Fibroblast of lung (primary cell): ENCODE measurements around the gene TGM4. TPM values are rescaled to one million over a fixed set of nuclear protein-coding genes. Genes with fewer than 3 reads are reported as not detected.
A peak's percentile ranks its signal among the peaks of the same experiment; 100 is the strongest.

Experiments used
- DNase-seq, 2 donors: peaks; one replicate each; pipeline versions ENCODE4 v3.0.0 to v3.0.0-alpha.2; 2010; ENCODE audit warnings: low read depth in 2 of 2
- H2AFZ ChIP-seq: 2 replicates; pipeline ENCODE4 v1.5.1; 2012; ENCODE audit warnings: low read length, control low read depth, inconsistent platforms
- H3K27ac ChIP-seq: 2 replicates; pipeline ENCODE4 v1.5.1; 2011; ENCODE audit warnings: low read length, control low read depth; ENCODE audit not compliant: insufficient read depth
- H3K27me3 ChIP-seq: 2 replicates; pipeline ENCODE4 v1.5.1; 2011; ENCODE audit warnings: mild to moderate bottlenecking, low read length; ENCODE audit not compliant: control insufficient read depth, insufficient read depth
- H3K36me3 ChIP-seq: 2 replicates; pipeline ENCODE4 v1.5.1; 2011; ENCODE audit warnings: low read length; ENCODE audit not compliant: control insufficient read depth, insufficient read depth
- H3K4me1 ChIP-seq: 2 replicates; pipeline ENCODE4 v1.5.1; 2011; ENCODE audit warnings: low read length; ENCODE audit not compliant: control insufficient read depth, insufficient read depth; ENCODE audit errors: extremely low read depth
- H3K4me2 ChIP-seq: 2 replicates; pipeline ENCODE4 v1.5.1; 2011; ENCODE audit warnings: low read length, control low read depth; ENCODE audit not compliant: insufficient read depth; ENCODE audit errors: extremely low read depth
- H3K4me3 ChIP-seq, 4 experiments: fragments of 200-600 bp in 1 of 4; sonication (generic) in 1 of 4; replicated peaks in 1 of 4; 2 replicates each; pipeline ENCODE4 v1.5.1; 2011 to 2016; ENCODE audit warnings: low read length in 4 of 4, low read depth in 3 of 4, mild to moderate bottlenecking in 3 of 4, control low read depth in 2 of 4, inconsistent platforms in 1 of 4, mixed read lengths in 1 of 4; ENCODE audit not compliant: insufficient read depth in 1 of 4; ENCODE audit errors: control extremely low read depth in 1 of 4
- H3K79me2 ChIP-seq: 2 replicates; pipeline ENCODE4 v1.5.1; 2012; ENCODE audit warnings: mild to moderate bottlenecking, low read length, inconsistent platforms; ENCODE audit not compliant: control insufficient read depth, insufficient read depth
- H3K9ac ChIP-seq: 2 replicates; pipeline ENCODE4 v1.5.1; 2011; ENCODE audit warnings: mild to moderate bottlenecking, low read length, control low read depth; ENCODE audit not compliant: insufficient read depth
- H3K9me3 ChIP-seq: 2 replicates; pipeline ENCODE4 v1.5.1; 2012; ENCODE audit warnings: low read depth, low read length; ENCODE audit not compliant: control insufficient read depth, insufficient read depth
- H4K20me1 ChIP-seq: 2 replicates; pipeline ENCODE4 v1.5.1; 2011; ENCODE audit warnings: low read length; ENCODE audit not compliant: control insufficient read depth, insufficient read depth; ENCODE audit errors: extremely low read depth
- CTCF ChIP-seq, 2 donors: IDR thresholded peaks in 1 of 2; conservative IDR thresholded peaks in 1 of 2; 1 replicate in 1 of 2; 2 replicates in 1 of 2; pipeline ENCODE4 v1.5.1; 2011 to 2012; ENCODE audit warnings: low read length in 2 of 2, control low read depth in 1 of 2, inconsistent platforms in 1 of 2, low read depth in 1 of 2, mild to moderate bottlenecking in 1 of 2
- EZH2 ChIP-seq: IDR thresholded peaks from 2 replicates; pipeline ENCODE4 v1.5.1; 2012; ENCODE audit warnings: low read length, control low read depth, mild to moderate bottlenecking; ENCODE audit errors: missing control alignments
- polyA plus RNA-seq, 2 donors: library from polyadenylated mRNA; depleted of rRNA in 1 of 2; stranded (reverse) in 1 of 2; unstranded in 1 of 2; fragments of >200 nt; gene quantifications; 2 replicates each; pipeline ENCODE4 v1.2.1, GENCODE V29; 2011 to 2012; ENCODE audit warnings: missing spikeins in 1 of 2
- total RNA-seq: library from RNA; depleted of rRNA; stranded (reverse); fragments of >200 nt; gene quantifications from 2 replicates; pipeline ENCODE4 v1.2.1, GENCODE V29; 2014

Gene TGM4
- total and polyA plus RNA-seq, 2 donors (not counting 1 experiment from before 2014, with no cell fraction given) = not detected

GRCh38 chr3:44905446-44906157, 31.2 kb downstream of the TGM4 start:
- TF ChIP-seq EZH2 (no peak), CTCF (conservative IDR thresholded peaks at IDR 0.05 in 1 of 2, IDR thresholded peaks at IDR 0.05 in 1 of 2; ENCODE audit: low read depth in 1 of 2, low read length in 2 of 2) (no peak)
- H4K20me1 ChIP-seq = no peaks in the 10 kb centered on the region
- no peak overlapping the region for H3K27ac ChIP-seq

GRCh38 chr3:44906997-44907396, 32.6 kb downstream of the TGM4 start:
- H3K9ac ChIP-seq = no peak overlapping the region
- no peak overlapping the region for H3K4me2 ChIP-seq
- no peak overlapping the region for H3K4me3 ChIP-seq
- no peaks in the 10 kb centered on the region for H3K36me3 ChIP-seq
- no peak overlapping the region for H3K27ac ChIP-seq
- H3K27me3 ChIP-seq = peaks cover 3% of the 10 kb centered on the region
- no peaks in the 10 kb centered on the region for H3K79me2 ChIP-seq
- H2AFZ ChIP-seq = no peak overlapping the region
- no peaks in the 10 kb centered on the region for H4K20me1 ChIP-seq
- H3K4me1 ChIP-seq = no peaks in the 10 kb centered on the region
- H3K9me3 ChIP-seq = no peaks in the 10 kb centered on the region
- DNase-seq = peak in 1 of 2 donors; percentile 31
- TF ChIP-seq CTCF (conservative IDR thresholded peaks at IDR 0.05 in 1 of 2, IDR thresholded peaks at IDR 0.05 in 1 of 2; ENCODE audit: low read depth in 1 of 2, low read length in 2 of 2) = no peak
- no peak for TF ChIP-seq EZH2

More at GRCh38 chr3:44905446-44906157, 31.2 kb downstream of the TGM4 start:
- no peak overlapping the region for H3K4me3 ChIP-seq
- H3K27me3 ChIP-seq = peaks cover 5% of the 10 kb centered on the region
- DNase-seq = no peak
- H3K4me1 ChIP-seq = no peaks in the 10 kb centered on the region
- no peaks in the 10 kb centered on the region for H3K79me2 ChIP-seq
- no peak overlapping the region for H2AFZ ChIP-seq
- no peaks in the 10 kb centered on the region for H3K9me3 ChIP-seq
- no peak overlapping the region for H3K4me2 ChIP-seq
- H3K36me3 ChIP-seq = no peaks in the 10 kb centered on the region
- H3K9ac ChIP-seq = no peak overlapping the region

- Histone ChIP-seq H3K4me3 (no peak overlapping the region), H2AFZ (no peak overlapping the region), H3K27ac (no peak overlapping the region), H3K4me1 (no peaks in the 10 kb centered on the region), H3K79me2 (no peaks in the 10 kb centered on the region), H3K27me3 (peaks cover 3% of the 10 kb centered on the region), H3K4me2 (no peak overlapping the region), H3K36me3 (no peaks in the 10 kb centered on the region), H4K20me1 (no peaks in the 10 kb centered on the region), H3K9me3 (no peaks in the 10 kb centered on the region), H3K9ac (no peak overlapping the region)
- no peak for TF ChIP-seq EZH2
- TF ChIP-seq CTCF (conservative IDR thresholded peaks at IDR 0.05 in 1 of 2, IDR thresholded peaks at IDR 0.05 in 1 of 2; ENCODE audit: low read depth in 1 of 2, low read length in 2 of 2) = no peak
- no peak for DNase-seq
Measured at GRCh38 chr3:44907612-44908011, 33.2 kb downstream of the TGM4 start.
